H1 (cell line): ENCODE measurements around the gene PARP14. TPM values are rescaled to one million over a fixed set of nuclear protein-coding genes. Genes with fewer than 3 reads are reported as not detected.
"Not testable (repeated sequence)": the region's sequence is repeated elsewhere in the genome, so short reads cannot be mapped to it uniquely, and the experiment has no call there.

Experiments
- CTCF ChIA-PET: fragments of 300-600 bp; sonication (Branson Sonifier 250); formaldehyde crosslinking; loops from one replicate; lab custom pipeline; 2021; ENCODE audit not compliant: partially characterized antibody; lab: Charles Lee
- POLR2A ChIA-PET: fragments of 300-600 bp; sonication (Branson Sonifier 250); formaldehyde crosslinking; loops from one replicate; lab custom pipeline; 2021; ENCODE audit warnings: inconsistent platforms; ENCODE audit not compliant: partially characterized antibody; lab: Charles Lee
- DNase-seq, 2 experiments: peaks; one replicate each; pipeline versions ENCODE4 v3.0.0 to v3.0.0-alpha.2; 2010 to 2022; ENCODE audit warnings: low spot score in 2 of 2, low read depth in 1 of 2, mixed read lengths in 1 of 2
- FAIRE-seq: peaks from 2 replicates; lab custom pipeline; 2011; peaks lifted over from hg19 to GRCh38; lab: Jason Lieb, UNC
- H2AFZ ChIP-seq: 2 replicates; pipeline ENCODE4 v1.8.1; 2012; ENCODE audit warnings: low read length, inconsistent platforms
- H2AK5ac ChIP-seq: 2 replicates; pipeline ENCODE4 v1.6.1; 2013; ENCODE audit warnings: low read depth, low read length
- H2BK120ac ChIP-seq: replicated peaks from 2 replicates; pipeline ENCODE3; 2013; ENCODE audit warnings: low read depth, low read length, inconsistent platforms
- H2BK12ac ChIP-seq: 2 replicates; pipeline ENCODE4 v1.6.1; 2013; ENCODE audit warnings: low read depth, low read length
- H2BK15ac ChIP-seq: 2 replicates; pipeline ENCODE4 v1.6.1; 2013; ENCODE audit warnings: low read length
- H2BK20ac ChIP-seq: 2 replicates; pipeline ENCODE4 v1.6.1; 2013; ENCODE audit warnings: low read length
- H2BK5ac ChIP-seq: 2 replicates; pipeline ENCODE4 v1.6.1; 2013; ENCODE audit warnings: low read depth, low read length
- H3K14ac ChIP-seq: 2 replicates; pipeline ENCODE4 v1.6.1; 2013; ENCODE audit warnings: inconsistent platforms; ENCODE audit not compliant: insufficient read length
- H3K18ac ChIP-seq: 2 replicates; pipeline ENCODE4 v1.6.1; 2013; ENCODE audit warnings: low read length; ENCODE audit errors: extremely low read depth
- H3K23ac ChIP-seq: 2 replicates; pipeline ENCODE4 v1.6.1; 2013; ENCODE audit warnings: inconsistent platforms; ENCODE audit not compliant: insufficient read length
- H3K23me2 ChIP-seq: 2 replicates; pipeline ENCODE4 v1.6.1; 2013; ENCODE audit warnings: low read depth, low read length
- H3K27ac ChIP-seq: 2 replicates; pipeline ENCODE4 v1.6.1; 2011; ENCODE audit warnings: low read depth, low read length, inconsistent platforms
- H3K27me3 ChIP-seq, 4 experiments: replicated peaks in 1 of 4; 1 replicate in 1 of 4; 2 replicates in 3 of 4; pipeline versions ENCODE4 v1.6.1 to v1.8.1; 2011 to 2013; ENCODE audit warnings: low read length in 3 of 4, mild to moderate bottlenecking in 3 of 4, inconsistent platforms in 2 of 4, mixed read lengths in 2 of 4, moderate library complexity in 1 of 4; ENCODE audit not compliant: control insufficient read depth in 3 of 4, insufficient read depth in 3 of 4; ENCODE audit errors: extremely low read depth in 1 of 4
- H3K36me3 ChIP-seq, 4 experiments: 2 replicates each; pipeline versions ENCODE4 v1.6.1 to v1.8.1; 2011 to 2013; ENCODE audit warnings: mild to moderate bottlenecking in 4 of 4, low read length in 3 of 4, moderate library complexity in 2 of 4, control low read depth in 1 of 4, inconsistent platforms in 1 of 4; ENCODE audit not compliant: insufficient read depth in 4 of 4, control insufficient read depth in 2 of 4
- H3K4ac ChIP-seq: replicated peaks from 2 replicates; pipeline ENCODE3; 2013; ENCODE audit warnings: low read length, low read depth, mixed read lengths, inconsistent platforms; ENCODE audit not compliant: insufficient read length
- H3K4me1 ChIP-seq, 4 experiments: replicated peaks in 1 of 4; 1 replicate in 1 of 4; 2 replicates in 3 of 4; pipeline versions ENCODE4 v1.6.1 to v1.8.1; 2011 to 2013; ENCODE audit warnings: low read length in 3 of 4, inconsistent platforms in 2 of 4, mixed read lengths in 1 of 4; ENCODE audit not compliant: insufficient read depth in 4 of 4, control insufficient read depth in 3 of 4
- H3K4me2 ChIP-seq, 2 experiments: 2 replicates each; pipeline versions ENCODE4 v1.6.1 to v1.8.1; 2011 to 2013; ENCODE audit warnings: low read depth in 2 of 2, low read length in 2 of 2, control low read depth in 1 of 2, inconsistent platforms in 1 of 2, mild to moderate bottlenecking in 1 of 2; ENCODE audit not compliant: insufficient read depth in 1 of 2
- H3K4me3 ChIP-seq, 4 experiments: fragments of 200-600, 300-600 bp in 1 of 4; sonication (generic), shearing (Covaris generic), sonication (Bioruptor Twin) in 1 of 4; 2 replicates each; pipeline versions ENCODE4 v1.5.1 to v1.8.1; 2011 to 2016; ENCODE audit warnings: low read length in 4 of 4, low read depth in 3 of 4, control low read depth in 2 of 4, inconsistent platforms in 2 of 4, mild to moderate bottlenecking in 2 of 4, mixed read lengths in 1 of 4, moderate library complexity in 1 of 4; ENCODE audit not compliant: insufficient read depth in 2 of 4; ENCODE audit errors: extremely low read depth in 1 of 4
- H3K56ac ChIP-seq: replicated peaks from 2 replicates; pipeline ENCODE3; 2013; ENCODE audit warnings: low read depth, mild to moderate bottlenecking, mixed read lengths, low read length, inconsistent platforms; ENCODE audit not compliant: insufficient read length
- H3K79me1 ChIP-seq: 2 replicates; pipeline ENCODE4 v1.6.1; 2013; ENCODE audit warnings: low read depth, low read length, control low read depth
- H3K79me2 ChIP-seq, 2 experiments: 2 replicates each; pipeline versions ENCODE4 v1.6.1 to v1.8.1; 2012 to 2013; ENCODE audit warnings: low read length in 2 of 2, mild to moderate bottlenecking in 2 of 2, inconsistent platforms in 1 of 2; ENCODE audit not compliant: insufficient read depth in 2 of 2, control insufficient read depth in 1 of 2
- H3K9ac ChIP-seq, 4 experiments: replicated peaks in 1 of 4; 1 replicate in 1 of 4; 2 replicates in 3 of 4; pipeline versions ENCODE4 v1.6.1 to v1.8.1; 2011 to 2013; ENCODE audit warnings: low read depth in 3 of 4, low read length in 3 of 4, control low read depth in 2 of 4, mild to moderate bottlenecking in 2 of 4, moderate library complexity in 2 of 4, inconsistent platforms in 1 of 4; ENCODE audit errors: extremely low read depth in 1 of 4
- H3K9me3 ChIP-seq, 2 experiments: 2 replicates each; pipeline versions ENCODE4 v1.6.1 to v1.8.1; 2012 to 2013; ENCODE audit warnings: mild to moderate bottlenecking in 2 of 2, moderate library complexity in 2 of 2, control low read depth in 1 of 2, inconsistent platforms in 1 of 2, low read depth in 1 of 2, low read length in 1 of 2, mixed read lengths in 1 of 2; ENCODE audit not compliant: insufficient read depth in 2 of 2
- H4K20me1 ChIP-seq, 2 experiments: replicated peaks in 1 of 2; 2 replicates each; pipeline versions ENCODE3 to v1.8.1; 2011 to 2013; ENCODE audit warnings: inconsistent platforms in 2 of 2, low read length in 2 of 2, mild to moderate bottlenecking in 1 of 2; ENCODE audit not compliant: insufficient read depth in 2 of 2, control insufficient read depth in 1 of 2
- H4K5ac ChIP-seq: 2 replicates; pipeline ENCODE4 v1.6.1; 2013; ENCODE audit warnings: low read length, low read depth, mixed read lengths, inconsistent platforms; ENCODE audit not compliant: insufficient read length
- H4K8ac ChIP-seq: 2 replicates; pipeline ENCODE4 v1.8.0; 2013; ENCODE audit warnings: mild to moderate bottlenecking, moderate library complexity, low read length, inconsistent platforms; ENCODE audit not compliant: insufficient read depth; ENCODE audit errors: extremely low read depth
- H4K91ac ChIP-seq: replicated peaks from 2 replicates; pipeline ENCODE3; 2013; ENCODE audit warnings: low read length, mixed read lengths, inconsistent platforms; ENCODE audit not compliant: insufficient read length
- WGBS, 2 experiments: shearing (Covaris generic) in 1 of 2; methylation state at CpG; one replicate each; pipeline versions ENCODE4 v1.1.6 to v1.1.7; 2013 to 2015; ENCODE audit warnings: low lambda C conversion rate in 2 of 2, mixed read lengths in 2 of 2, inconsistent platforms in 1 of 2, low coverage in 1 of 2, missing lambda C conversion rate in 1 of 2; ENCODE audit not compliant: insufficient replicate concordance in 2 of 2, insufficient coverage in 1 of 2, insufficient read length in 1 of 2; ENCODE audit errors: extremely low coverage in 1 of 2, missing lambda C conversion rate in 1 of 2; 5-methylcytosine and 5-hydroxymethylcytosine counted together
- polyA plus RNA-seq, 7 experiments: library from polyadenylated mRNA; depleted of rRNA in 3 of 7; stranded (reverse) in 5 of 7; unstranded in 2 of 7; fragments of >200 nt in 5 of 7; fragments of 200-250 nt in 2 of 7; gene quantifications; 1 replicate in 5 of 7; 2 replicates in 1 of 7; 4 replicates in 1 of 7; pipeline versions ENCODE4 v1.2.1 to v1.2.3, GENCODE V29; 2011 to 2013; ENCODE audit warnings: missing spikeins in 2 of 7, mixed read lengths in 2 of 7
- total RNA-seq: library from RNA; stranded (reverse); fragmentation: NEBNext Ultra II Directional; extraction: Animal tissue kit (Norgen Biotek cat#: 25700); gene quantifications from 2 replicates; pipeline ENCODE4 v1.2.1, GENCODE V29; 2021

The PARP14 gene
- total and polyA plus RNA-seq, 2 of the 8 experiments (the other 6 are each of a cell fraction or from before 2014, with no cell fraction given): 12.6 to 17.6 TPM

GRCh38 chr3:122682778-122683411 lies 2.3 kb downstream of the PARP14 start:
- H2AK5ac ChIP-seq, H3K27ac ChIP-seq, H3K9me3 ChIP-seq, H4K5ac ChIP-seq, H3K18ac ChIP-seq, H3K4ac ChIP-seq, H2BK20ac ChIP-seq, H3K27me3 ChIP-seq, H2BK120ac ChIP-seq, H2AFZ ChIP-seq, H2BK15ac ChIP-seq, H3K9ac ChIP-seq, H4K8ac ChIP-seq, H3K4me3 ChIP-seq, DNase-seq, H3K79me2 ChIP-seq, H3K4me2 ChIP-seq, H3K56ac ChIP-seq, H4K20me1 ChIP-seq, H3K14ac ChIP-seq, POLR2A ChIA-PET, H2BK5ac ChIP-seq, H3K23ac ChIP-seq, H3K23me2 ChIP-seq, H3K79me1 ChIP-seq, H2BK12ac ChIP-seq, FAIRE-seq, H4K91ac ChIP-seq: not testable (repeated sequence)
- CTCF ChIA-PET: interaction anchor here (0.9 to 1.8 kb wide), 3 partner anchors 12 to 290 kb away, joined by 4 read pairs; no protein-coding TSS in a partner anchor
- Histone ChIP-seq H3K36me3 (peaks cover 0 to 13% (median 5%) of the 10 kb centered on the region in 4 experiments; a peak in 4 of 8 replicates), H3K4me1 (peaks cover 6 to 12% (median 9%) of the 10 kb centered on the region in 4 experiments; a peak in 6 of 7 replicates)
- 91% methylated on average over 11 of the region's 11 CpGs; no CpG with 5 or more reads in 1 of the 2 experiments for WGBS, 2 experiments
